ENCODE results near the gene BLOC1S5.
"Not testable (repeated sequence)": the region's sequence is repeated elsewhere in the genome, so short reads cannot be mapped to it uniquely, and the experiment has no call there.

Gene BLOC1S5

DNA sequence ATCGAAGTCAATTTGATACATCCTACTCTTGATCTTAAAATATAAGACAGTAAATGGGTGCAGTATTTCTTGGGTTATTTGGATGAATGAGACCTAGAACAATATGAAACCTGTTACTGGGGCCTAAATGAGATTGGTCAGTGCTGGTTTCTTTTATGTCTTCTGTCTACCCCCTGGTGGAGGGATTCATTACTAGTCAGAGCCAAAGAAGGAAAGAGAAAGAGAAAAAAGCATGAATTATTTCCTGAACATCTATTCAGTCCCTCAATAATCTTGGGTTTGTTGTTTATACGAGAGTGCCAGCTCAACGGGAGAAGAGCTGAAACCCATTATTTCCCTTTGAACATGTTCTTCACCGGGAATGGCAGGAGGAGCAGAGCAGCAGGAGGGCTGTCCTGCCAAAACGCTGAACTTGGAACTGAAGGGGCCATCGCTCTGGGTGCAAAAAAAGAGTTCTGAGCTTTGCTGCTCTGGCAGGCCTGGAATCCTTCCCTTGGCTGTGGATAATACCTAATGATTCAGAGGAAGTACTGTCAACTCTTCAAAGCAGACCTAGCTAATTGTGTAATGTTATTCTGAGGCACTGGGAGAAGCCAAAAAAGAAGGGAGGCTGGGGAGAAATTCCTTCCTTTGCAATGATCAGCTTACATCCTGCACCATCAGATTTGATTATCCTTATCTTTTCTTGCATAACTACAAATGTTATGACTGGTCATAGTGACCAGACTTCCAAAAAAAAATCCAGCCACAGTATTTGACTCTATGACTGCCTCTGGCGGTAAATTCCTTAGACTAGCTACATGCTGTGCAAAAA lies 72.0 kb downstream of the BLOC1S5 start:
- peak; percentile 70 for DNase-seq

DNA sequence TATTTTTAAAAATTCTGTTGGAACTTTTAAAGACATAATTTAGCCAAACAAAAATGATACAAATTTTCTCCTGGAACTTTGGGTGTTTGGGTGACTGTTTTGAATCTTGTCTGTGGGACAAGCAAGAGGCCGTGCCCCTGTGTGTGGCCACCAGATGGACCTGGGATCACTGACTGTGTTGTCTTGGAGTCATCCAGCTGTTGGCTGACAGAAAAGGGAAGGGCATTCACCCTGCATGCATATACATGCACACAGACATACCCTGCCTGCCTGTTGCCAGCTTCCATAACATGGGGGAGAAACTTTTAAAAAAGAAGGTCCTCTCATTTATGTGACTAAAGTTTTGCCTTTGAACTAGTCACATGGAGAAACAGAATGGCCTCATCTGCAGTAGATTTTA lies 72.7 kb downstream of the BLOC1S5 start:
- DNase-seq, result no peak

GRCh38 chr6:7986219-7986618 lies 78.0 kb downstream of the BLOC1S5 start:
- no peak for DNase-seq

GRCh38 chr6:7983967-7984366 lies 80.2 kb downstream of the BLOC1S5 start:
- not testable (repeated sequence) for DNase-seq

- DNase-seq, result no peak
Observed at GRCh38 chr6:7979831-7980230, 84.4 kb downstream of the BLOC1S5 start.

DNA sequence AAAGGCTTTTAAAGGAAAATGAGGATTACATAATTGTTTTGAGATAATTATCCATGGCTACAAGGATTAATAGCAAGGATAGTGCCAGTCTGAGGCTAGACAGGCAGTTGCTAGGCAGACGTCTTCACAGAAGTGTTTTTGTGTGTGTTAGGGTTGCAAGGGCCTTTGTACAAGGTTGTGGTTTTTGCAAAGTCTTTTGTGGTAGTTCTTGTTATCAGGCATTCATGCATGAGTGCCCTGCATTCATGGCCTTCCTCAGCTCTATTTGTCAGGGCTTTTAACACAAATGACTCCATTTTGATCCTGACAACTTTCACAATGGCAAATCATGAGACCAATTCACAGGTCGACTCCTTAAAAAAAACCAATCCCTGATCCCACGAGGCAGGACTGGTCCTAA lies 85.5 kb downstream of the BLOC1S5 start:
- DNase-seq, result peak; percentile 11

DNA sequence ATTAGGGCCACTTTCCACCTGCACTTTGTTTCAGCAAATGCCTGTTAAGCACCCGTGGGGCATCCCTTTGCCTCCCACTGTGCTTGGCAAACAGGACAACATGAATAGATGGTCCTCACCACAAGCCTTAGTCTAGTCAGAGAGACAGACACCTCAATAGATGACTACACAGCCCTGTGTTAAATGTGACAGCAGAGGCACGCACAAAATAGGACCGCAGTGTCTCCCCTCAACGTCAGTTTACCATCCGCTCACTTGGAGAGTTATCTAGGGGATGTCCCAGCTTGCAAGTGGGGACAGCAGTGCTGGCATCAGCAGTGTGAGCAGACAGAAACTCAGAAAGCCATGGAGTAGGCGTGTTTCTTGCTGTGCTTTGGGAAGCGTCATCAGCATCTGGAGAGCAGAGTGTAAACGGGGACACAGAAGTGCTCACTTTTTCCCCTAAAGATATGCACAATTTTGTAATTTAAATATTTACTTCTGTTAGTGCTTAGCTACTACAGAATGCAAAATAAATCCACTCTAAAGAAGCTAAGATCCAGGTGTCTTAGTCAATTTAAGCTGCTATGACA lies 87.6 kb downstream of the BLOC1S5 start:
- no peak for DNase-seq

DNA sequence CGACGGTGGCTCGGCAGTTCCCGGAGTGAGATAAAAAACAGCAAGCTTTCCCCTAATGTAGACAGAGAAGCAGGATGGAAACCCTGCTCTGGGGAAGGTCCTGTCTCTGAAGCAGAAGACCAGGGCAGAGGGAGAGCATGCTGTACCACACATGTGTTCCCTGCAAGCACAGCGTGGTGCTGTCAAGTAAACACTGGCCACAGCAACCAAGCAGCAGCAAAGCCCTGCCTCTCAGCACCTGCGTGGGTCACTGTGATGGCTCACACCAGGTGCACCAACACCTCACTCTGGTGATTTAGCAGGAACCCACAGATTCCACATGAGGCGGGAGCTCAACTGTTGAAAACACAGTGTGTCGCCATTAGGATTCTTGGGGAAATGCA lies 88.4 kb downstream of the BLOC1S5 start:
- DNase-seq, result peak; percentile 74

- peak; percentile 89 for DNase-seq
Observed at GRCh38 chr6:7974938-7975763, 89.0 kb downstream of the BLOC1S5 start.

- peak; percentile 56 for DNase-seq
Observed at GRCh38 chr6:7974565-7974937, 89.6 kb downstream of the BLOC1S5 start.

DNA sequence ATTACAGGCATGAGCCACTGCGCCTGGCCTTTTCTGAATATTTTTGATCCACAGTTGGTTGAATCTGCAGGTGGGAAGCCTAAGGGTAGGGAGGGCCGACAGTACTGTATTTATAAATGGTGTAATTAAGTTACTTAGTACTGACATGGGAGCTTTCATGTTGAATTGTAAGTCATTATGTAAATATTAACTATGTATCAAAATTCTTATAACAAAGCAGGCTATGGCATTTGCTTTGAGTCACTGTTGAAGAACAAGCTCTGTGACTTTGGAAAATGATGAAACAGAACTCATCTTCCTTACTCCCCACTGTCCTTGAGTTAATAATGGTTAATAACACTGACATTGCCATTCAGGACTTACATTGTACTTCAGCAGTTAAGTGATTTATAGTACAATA lies 90.6 kb downstream of the BLOC1S5 start:
- peak; percentile 71 for DNase-seq

GRCh38 chr6:7971499-7971898 lies 92.7 kb downstream of the BLOC1S5 start:
- no peak for DNase-seq

DNA sequence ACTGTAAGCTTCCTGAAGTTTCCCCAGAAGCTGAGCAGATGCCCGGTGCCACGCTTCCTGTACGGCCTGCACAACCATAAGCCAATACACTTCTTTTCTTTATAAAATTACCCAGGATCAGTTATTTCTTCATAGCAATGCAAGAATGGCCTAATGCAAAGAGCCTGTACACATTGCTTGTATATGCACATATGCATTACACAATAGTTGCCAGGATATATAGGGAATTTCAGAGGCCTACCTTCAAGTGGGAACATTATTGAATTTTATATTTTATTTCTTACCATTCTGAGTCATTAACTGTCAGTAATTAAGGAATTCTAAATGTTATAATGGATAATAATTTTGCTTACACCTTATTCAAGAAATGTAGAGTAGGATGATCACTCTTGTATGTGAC lies 93.6 kb downstream of the BLOC1S5 start:
- no peak for DNase-seq
